SU-DHL-6 (cell line): ENCODE results near the gene TEKT1.

ENCODE experiments used
- EZH2phosphoT487 ChIP-seq: fragments of 200-600 bp; sonication (generic), shearing (Covaris generic); conservative IDR thresholded peaks from 2 replicates; pipeline ENCODE4 v1.6.1; 2018; ENCODE audit warnings: mild to moderate bottlenecking, antibody characterized with exemption, low read length, moderate library complexity, mixed read lengths
- TF ChIP-seq, protein P1 (sequence below): fragments of 200-600 bp; sonication (generic); IDR thresholded peaks from one replicate; pipeline ENCODE4 v1.5.1; 2017; ENCODE audit warnings: antibody characterized with exemption, mild to moderate bottlenecking, low read length, moderate library complexity; ENCODE audit not compliant: insufficient read depth, poor library complexity, severe bottlenecking

DNA sequence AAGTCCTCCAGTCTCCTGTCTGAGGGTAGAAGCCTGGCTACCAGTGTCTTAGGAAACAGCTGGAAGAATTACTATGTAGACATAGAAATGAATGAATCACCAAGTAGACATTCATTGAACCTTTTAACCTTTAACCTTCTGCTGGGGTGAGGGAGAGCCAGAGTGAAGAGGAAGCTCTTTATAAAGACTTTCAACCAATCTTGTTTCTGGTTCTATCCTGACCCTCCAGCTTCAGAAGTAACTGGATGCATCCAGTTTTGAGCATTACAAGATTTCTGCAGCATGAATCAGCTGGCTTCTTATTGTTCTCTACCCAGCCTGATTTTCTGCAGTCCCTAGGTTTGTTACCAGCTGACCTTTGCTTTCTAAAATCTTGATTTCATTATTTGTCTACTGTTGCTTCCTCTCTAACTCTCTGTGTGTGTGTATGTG lies 8.5 kb downstream of the TEKT1 start:
- TF ChIP-seq, protein P1, sequence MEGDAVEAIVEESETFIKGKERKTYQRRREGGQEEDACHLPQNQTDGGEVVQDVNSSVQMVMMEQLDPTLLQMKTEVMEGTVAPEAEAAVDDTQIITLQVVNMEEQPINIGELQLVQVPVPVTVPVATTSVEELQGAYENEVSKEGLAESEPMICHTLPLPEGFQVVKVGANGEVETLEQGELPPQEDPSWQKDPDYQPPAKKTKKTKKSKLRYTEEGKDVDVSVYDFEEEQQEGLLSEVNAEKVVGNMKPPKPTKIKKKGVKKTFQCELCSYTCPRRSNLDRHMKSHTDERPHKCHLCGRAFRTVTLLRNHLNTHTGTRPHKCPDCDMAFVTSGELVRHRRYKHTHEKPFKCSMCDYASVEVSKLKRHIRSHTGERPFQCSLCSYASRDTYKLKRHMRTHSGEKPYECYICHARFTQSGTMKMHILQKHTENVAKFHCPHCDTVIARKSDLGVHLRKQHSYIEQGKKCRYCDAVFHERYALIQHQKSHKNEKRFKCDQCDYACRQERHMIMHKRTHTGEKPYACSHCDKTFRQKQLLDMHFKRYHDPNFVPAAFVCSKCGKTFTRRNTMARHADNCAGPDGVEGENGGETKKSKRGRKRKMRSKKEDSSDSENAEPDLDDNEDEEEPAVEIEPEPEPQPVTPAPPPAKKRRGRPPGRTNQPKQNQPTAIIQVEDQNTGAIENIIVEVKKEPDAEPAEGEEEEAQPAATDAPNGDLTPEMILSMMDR = no peak
- TF ChIP-seq EZH2phosphoT487 = no peak
